NCI-H187 (cell line): Measurements from ENCODE around the gene GAS1.

ENCODE experiments used
- DNase-seq, 2 experiments: peaks; one replicate each; lab custom pipeline; 2025; lab: John Stamatoyannopoulos, UW

The GAS1 gene

GRCh38 chr9:86947146-86948073 lies at the start of gene GAS1:
TSS of gene GAS1 (minus strand) at chr9:86947506. CDS start at chr9:86946779, 727 bp downstream.
- DNase-seq: no peak

GRCh38 chr9:86994231-86994630 lies 46.9 kb upstream of the GAS1 start:
- DNase-seq: no peak

GRCh38 chr9:86993830-86994229 lies 46.5 kb upstream of the GAS1 start:
- no peak for DNase-seq

- DNase-seq: no peak
Observed at GRCh38 chr9:86991077-86991476, 43.8 kb upstream of the GAS1 start.

- no peak for DNase-seq
Observed at GRCh38 chr9:86990290-86990689, 43.0 kb upstream of the GAS1 start.

GRCh38 chr9:86987900-86988299 lies 40.6 kb upstream of the GAS1 start:
- no peak for DNase-seq

GRCh38 chr9:86985132-86985647 lies 37.9 kb upstream of the GAS1 start:
- DNase-seq: no peak

- no peak for DNase-seq
Observed at GRCh38 chr9:86983620-86984259, 36.4 kb upstream of the GAS1 start.

GRCh38 chr9:86983249-86983619 lies 35.9 kb upstream of the GAS1 start:
- no peak for DNase-seq

GRCh38 chr9:86980802-86981201 lies 33.5 kb upstream of the GAS1 start:
- no peak for DNase-seq

GRCh38 chr9:86979657-86980056 lies 32.4 kb upstream of the GAS1 start:
- DNase-seq: no peak

- no peak for DNase-seq
Observed at GRCh38 chr9:86978922-86979474, 31.7 kb upstream of the GAS1 start.

GRCh38 chr9:86978413-86978812 lies 31.1 kb upstream of the GAS1 start:
- no peak for DNase-seq

GRCh38 chr9:86977205-86977835 lies 30.0 kb upstream of the GAS1 start:
- no peak for DNase-seq

GRCh38 chr9:86975606-86976005 lies 28.3 kb upstream of the GAS1 start:
- DNase-seq: no peak

GRCh38 chr9:86975036-86975435 lies 27.7 kb upstream of the GAS1 start:
- no peak for DNase-seq

- no peak for DNase-seq
Observed at GRCh38 chr9:86974421-86974820, 27.1 kb upstream of the GAS1 start.

GRCh38 chr9:86971742-86972141 lies 24.4 kb upstream of the GAS1 start:
- DNase-seq: no peak

GRCh38 chr9:86968258-86968920 lies 21.1 kb upstream of the GAS1 start:
- no peak for DNase-seq

- DNase-seq: no peak
Observed at GRCh38 chr9:86966852-86967511, 19.7 kb upstream of the GAS1 start.
